Head of caudate nucleus (tissue), 42 donors: ENCODE data around the gene HBG1.
A peak's percentile ranks its signal among the peaks of the same experiment; 100 is the strongest.

Source experiments
- DNase-seq, 42 donors: peaks; one replicate each; pipeline versions ENCODE4 v3.0.0 to v3.0.0-alpha.2; 2020 to 2021; ENCODE audit warnings: mixed read lengths in 7 of 42
- intact Hi-C: fragments of 100-400 bp; cut with DNase I; formaldehyde crosslinking; loops from one replicate; pipeline ENCODE4 v1.15.0; 2022

Gene HBG1

DNA sequence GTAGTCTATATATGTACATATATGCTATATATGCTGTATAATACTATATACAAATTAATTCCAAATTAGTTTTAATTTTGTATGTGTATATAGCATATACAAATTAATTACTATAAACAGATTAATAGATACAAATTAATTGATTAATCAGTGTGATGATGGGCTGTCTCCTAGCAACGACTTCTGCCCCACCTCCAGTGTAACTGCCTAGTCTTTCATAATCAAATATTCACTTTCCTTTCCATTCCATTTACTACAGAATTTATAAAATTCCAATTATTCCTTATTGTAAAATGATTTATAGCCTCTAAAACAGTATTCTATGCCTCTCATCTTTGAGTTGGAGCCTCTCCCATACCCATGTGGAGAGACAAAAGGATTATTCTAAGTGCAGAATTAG lies 16.4 kb downstream of the HBG1 start:
- intact Hi-C loops, result no loop called here
- no peak for DNase-seq

- intact Hi-C loops, result no loop called here
- DNase-seq, result no peak
Measured at GRCh38 chr11:5232821-5233220, 16.8 kb downstream of the HBG1 start.

DNA sequence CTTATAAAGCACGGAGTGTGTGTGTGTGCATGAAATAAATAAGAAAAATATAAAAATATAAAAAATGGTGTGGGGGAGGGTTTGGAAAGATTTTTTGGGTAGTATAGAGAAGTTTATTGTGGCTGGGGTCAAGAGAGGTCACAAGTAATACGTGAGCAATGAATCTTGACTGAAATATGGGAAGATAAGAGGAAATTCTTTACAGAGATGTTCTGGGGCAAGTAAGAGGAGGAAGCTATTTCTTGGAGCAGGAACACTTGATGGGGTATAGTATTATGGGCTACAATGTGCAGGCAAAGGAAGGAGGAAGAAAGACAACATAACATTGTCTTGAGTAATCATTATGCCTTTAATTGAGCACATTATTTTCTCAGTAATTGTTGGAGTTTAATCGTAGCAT lies 17.5 kb downstream of the HBG1 start:
- intact Hi-C loops, result no loop called here
- no peak for DNase-seq

DNA sequence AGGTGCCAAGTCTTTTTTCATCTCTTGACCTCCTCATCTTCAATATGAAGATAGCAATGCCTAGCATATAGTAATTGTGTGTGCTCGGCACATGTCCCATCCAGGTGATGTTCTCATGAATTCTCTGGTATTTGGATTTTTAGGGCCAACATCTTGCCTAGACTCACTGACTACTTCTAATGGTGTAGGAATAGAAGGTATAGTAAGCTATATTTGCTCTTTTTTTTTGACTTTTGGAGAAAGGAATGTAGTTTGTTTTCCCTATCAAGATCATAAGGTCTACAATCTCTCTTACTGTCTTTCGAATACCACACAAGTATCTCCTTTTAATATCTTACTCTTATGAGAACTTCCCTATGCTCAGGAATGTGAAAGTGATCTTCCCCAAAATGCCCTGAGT lies 18.5 kb downstream of the HBG1 start:
- no peak for DNase-seq
- intact Hi-C loops, result no loop called here

- DNase-seq, result no peak
- intact Hi-C loops, result no loop called here
Measured at GRCh38 chr11:5230266-5230665, 19.4 kb downstream of the HBG1 start.

GRCh38 chr11:5229796-5230195 lies 19.9 kb downstream of the HBG1 start:
- no peak for DNase-seq
- intact Hi-C loops, result no loop called here

GRCh38 chr11:5229356-5229755 lies 20.3 kb downstream of the HBG1 start:
- intact Hi-C loops, result no loop called here
- no peak for DNase-seq

DNA sequence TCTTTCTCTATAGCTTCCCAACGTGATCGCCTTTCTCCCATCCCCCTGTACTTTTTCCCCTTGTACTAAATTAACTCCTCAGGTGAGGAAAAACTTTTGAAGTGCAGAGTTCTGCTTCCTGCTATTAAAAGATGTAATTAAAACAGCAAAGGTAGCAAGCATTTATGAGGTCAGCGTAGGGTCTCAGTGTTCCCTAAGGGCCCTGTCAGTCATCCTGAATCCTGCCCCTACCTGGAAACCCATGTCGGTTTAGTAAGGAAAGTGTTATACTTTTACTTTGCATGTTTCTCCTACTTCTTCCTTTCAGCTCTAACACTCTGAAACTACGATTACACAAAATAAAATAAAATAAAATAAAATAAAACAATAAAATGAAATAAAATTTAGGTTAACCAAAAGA lies 21.5 kb downstream of the HBG1 start:
- no peak for DNase-seq
- intact Hi-C loops, result no loop called here

DNA sequence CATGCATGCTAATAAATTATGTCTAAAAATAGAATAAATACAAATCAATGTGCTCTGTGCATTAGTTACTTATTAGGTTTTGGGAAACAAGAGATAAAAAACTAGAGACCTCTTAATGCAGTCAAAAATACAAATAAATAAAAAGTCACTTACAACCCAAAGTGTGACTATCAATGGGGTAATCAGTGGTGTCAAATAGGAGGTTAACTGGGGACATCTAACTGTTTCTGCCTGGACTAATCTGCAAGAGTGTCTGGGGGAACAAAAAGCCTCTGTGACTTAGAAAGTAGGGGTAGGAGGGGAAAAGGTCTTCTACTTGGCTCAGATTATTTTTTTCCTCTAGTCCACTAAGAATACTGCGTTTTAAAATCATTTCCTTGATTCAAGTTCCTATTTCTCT lies 22.0 kb downstream of the HBG1 start:
- intact Hi-C loops, result no loop called here
- no peak for DNase-seq

DNA sequence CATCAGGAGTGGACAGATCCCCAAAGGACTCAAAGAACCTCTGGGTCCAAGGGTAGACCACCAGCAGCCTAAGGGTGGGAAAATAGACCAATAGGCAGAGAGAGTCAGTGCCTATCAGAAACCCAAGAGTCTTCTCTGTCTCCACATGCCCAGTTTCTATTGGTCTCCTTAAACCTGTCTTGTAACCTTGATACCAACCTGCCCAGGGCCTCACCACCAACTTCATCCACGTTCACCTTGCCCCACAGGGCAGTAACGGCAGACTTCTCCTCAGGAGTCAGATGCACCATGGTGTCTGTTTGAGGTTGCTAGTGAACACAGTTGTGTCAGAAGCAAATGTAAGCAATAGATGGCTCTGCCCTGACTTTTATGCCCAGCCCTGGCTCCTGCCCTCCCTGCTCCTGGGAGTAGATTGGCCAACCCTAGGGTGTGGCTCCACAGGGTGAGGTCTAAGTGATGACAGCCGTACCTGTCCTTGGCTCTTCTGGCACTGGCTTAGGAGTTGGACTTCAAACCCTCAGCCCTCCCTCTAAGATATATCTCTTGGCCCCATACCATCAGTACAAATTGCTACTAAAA lies 22.8 kb downstream of the HBG1 start, which contains the start of gene HBB:
HBB (minus strand) TSS at position 340 of the 579 bp plus-strand sequence; CDS start at position 290, 50 bp downstream.
- DNase-seq, result no peak
- intact Hi-C loops, result no loop called here

GRCh38 chr11:5225480-5225871 lies 24.2 kb downstream of the HBG1 start:
- DNase-seq, result no peak

GRCh38 chr11:5224538-5225479 lies 24.8 kb downstream of the HBG1 start:
- intact Hi-C loops, result no loop called here
- DNase-seq, result no peak

More at GRCh38 chr11:5225480-5225871, 24.2 kb downstream of the HBG1 start:
- intact Hi-C loops, result no loop called here

- intact Hi-C loops, result no loop called here
- no peak for DNase-seq
Measured at GRCh38 chr11:5223686-5224085, 26.0 kb downstream of the HBG1 start.

GRCh38 chr11:5223146-5223545 lies 26.5 kb downstream of the HBG1 start:
- intact Hi-C loops, result no loop called here
- DNase-seq, result no peak

GRCh38 chr11:5210376-5210885 lies 39.2 kb downstream of the HBG1 start:
- intact Hi-C loops, result no loop called here
- DNase-seq, result no peak

DNA sequence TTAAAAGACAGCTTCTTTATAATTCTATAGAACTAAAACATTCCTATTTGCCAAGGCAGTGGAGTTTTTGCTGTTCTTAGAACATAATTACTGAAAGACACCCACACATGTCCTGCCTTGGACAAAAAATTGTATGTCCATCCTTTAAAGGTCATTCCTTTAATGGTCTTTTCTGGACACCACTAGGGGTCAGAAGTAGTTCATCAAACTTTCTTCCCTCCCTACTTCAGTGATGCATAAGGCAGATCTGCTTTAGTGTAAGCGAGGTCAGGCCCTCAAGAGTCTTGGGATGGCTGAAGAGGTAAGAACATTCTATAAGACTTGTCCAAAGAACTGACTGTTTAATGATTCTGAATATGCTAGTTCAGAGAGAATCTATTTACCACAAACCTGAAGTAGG lies 44.9 kb downstream of the HBG1 start:
- intact Hi-C loops, result no loop called here
- peak in 1 of 42 donors; percentile 3 for DNase-seq

DNA sequence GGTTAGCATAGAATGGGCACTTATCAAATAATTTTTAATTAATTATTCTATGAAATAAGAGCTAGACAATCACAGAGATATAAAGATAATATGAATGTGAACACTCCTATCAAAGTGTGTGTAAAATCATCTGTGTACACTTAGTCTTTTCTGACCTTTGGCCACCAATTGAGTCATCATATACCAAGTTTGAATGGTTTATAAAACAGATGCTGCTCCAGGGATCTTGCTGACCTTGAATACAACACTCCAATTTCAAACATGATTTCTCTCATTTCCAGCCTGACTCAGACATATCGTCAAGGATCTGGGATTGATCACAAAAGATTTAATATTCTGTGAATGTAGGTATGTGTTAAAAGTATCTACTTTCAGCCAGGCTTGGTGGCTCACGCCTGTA lies 46.3 kb downstream of the HBG1 start:
- DNase-seq, result no peak
- intact Hi-C loops, result no loop called here

GRCh38 chr11:5200582-5200981 lies 49.1 kb downstream of the HBG1 start, which contains the start of gene OR51V1:
Gene OR51V1 (minus strand): TSS chr11:5200682. CDS start chr11:5200682, 0 bp downstream.
- intact Hi-C loops, result no loop called here
- no peak for DNase-seq

GRCh38 chr11:5198285-5198684 lies 51.4 kb downstream of the HBG1 start:
- intact Hi-C loops, result no loop called here
- DNase-seq, result no peak
